A673 (cell line): ENCODE measurements around the gene YEATS4.

ENCODE experiments used
- CTCF ChIP-seq: fragments of 300-800, 200-600 bp; sonication (generic); conservative IDR thresholded peaks from 2 replicates; pipeline ENCODE4 v1.5.1; 2017; ENCODE audit warnings: low read depth, mild to moderate bottlenecking, antibody characterized with exemption, low read length, moderate library complexity, mixed read lengths
- EZH2 ChIP-seq: fragments of 200-600 bp; sonication (generic); IDR thresholded peaks from 2 replicates; pipeline ENCODE4 v1.6.1; 2017; ENCODE audit warnings: borderline replicate concordance, low read depth, mild to moderate bottlenecking, mixed read lengths, antibody characterized with exemption, low read length; ENCODE audit not compliant: poor library complexity, severe bottlenecking

DNA sequence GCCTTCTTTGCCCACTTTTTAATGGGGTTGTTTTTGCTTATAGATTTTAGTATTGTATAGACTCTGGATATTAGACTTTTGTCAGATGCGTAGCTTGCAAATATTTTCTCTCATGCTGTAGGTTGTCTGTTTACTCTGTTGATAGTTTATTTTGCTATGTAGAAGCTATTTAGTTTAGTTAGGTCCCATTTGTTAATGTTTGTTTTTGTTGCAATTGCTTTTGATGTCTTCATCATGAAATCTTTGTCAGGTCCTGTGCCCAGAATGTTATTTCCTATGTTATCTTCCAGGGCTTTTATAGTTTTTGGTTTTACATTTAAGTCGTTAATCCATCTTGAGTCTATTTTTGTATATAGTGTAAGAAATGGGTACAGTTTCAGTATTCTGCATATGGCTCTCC, 41.3 kb upstream of the YEATS4 start:
- TF ChIP-seq CTCF (no peak), EZH2 (no peak)
